Measurements from ENCODE around the gene SNX24. TPM values are rescaled to one million over a fixed set of nuclear protein-coding genes. Genes with fewer than 3 reads are reported as not detected.

SNX24 gene
- total and polyA plus RNA-seq, 9 of the 15 experiments (the other 6 are each of a cell fraction or from before 2014, with no cell fraction given): 5.3 to 10.1 (median 7.9) TPM

- TF ChIP-seq ATF7 (IDR thresholded peaks at IDR 0.05) (no peak; the same call in 1 of the 2 replicates), ELK1 (CRISPR knock-in tag; IDR thresholded peaks at IDR 0.05) (no peak), CEBPG (CRISPR knock-in tag; IDR thresholded peaks at IDR 0.05) (no peak), CEBPG (tag; conservative IDR thresholded peaks at IDR 0.05 in 1 of 2, IDR thresholded peaks at IDR 0.05 in 1 of 2) (no peak), KDM1A (IDR thresholded peaks at IDR 0.05) (peak in 1 of 2 experiments; percentile 60; a peak in 2 of 4 replicates), ZNF444 (CRISPR knock-in tag; IDR thresholded peaks at IDR 0.05) (no peak), RBM25 (IDR thresholded peaks at IDR 0.05; ENCODE audit: low read depth, low read length, severe bottlenecking) (no peak), TAF7 (tag; IDR thresholded peaks at IDR 0.05) (no peak), PHB (CRISPR knock-in tag; IDR thresholded peaks at IDR 0.05) (no peak), SRF (CRISPR knock-in tag; IDR thresholded peaks at IDR 0.05) (no peak), KLF16 (IDR thresholded peaks at IDR 0.05) (peak; percentile 49; the same call in 1 of the 2 replicates), ZNF408 (CRISPR knock-in tag; IDR thresholded peaks at IDR 0.05; ENCODE audit: low read depth) (no peak), PURB (CRISPR knock-in tag; IDR thresholded peaks at IDR 0.05; ENCODE audit: low read depth) (no peak), RBM17 (IDR thresholded peaks at IDR 0.05; ENCODE audit: borderline replicate concordance, low read depth, low read length) (no peak), MTA1 (IDR thresholded peaks at IDR 0.05; ENCODE audit: borderline replicate concordance) (peak; percentile 85; the same call in 1 of the 2 replicates), ZNF124 (CRISPR knock-in tag; IDR thresholded peaks at IDR 0.05) (no peak), SMARCC2 (IDR thresholded peaks at IDR 0.05; ENCODE audit: low read depth) (peak; percentile 64), SNIP1 (IDR thresholded peaks at IDR 0.05; ENCODE audit: low read depth) (no peak), RNF2 (IDR thresholded peaks at IDR 0.05) (no peak), KLF10 (CRISPR knock-in tag; IDR thresholded peaks at IDR 0.05) (no peak), POLR2AphosphoS2 (IDR thresholded peaks at IDR 0.05; ENCODE audit: low read length) (no peak), ZC3H4 (CRISPR knock-in tag; IDR thresholded peaks at IDR 0.05; ENCODE audit: borderline replicate concordance) (no peak), HOXB6 (CRISPR knock-in tag; IDR thresholded peaks at IDR 0.05; ENCODE audit: borderline replicate concordance) (no peak), POLR3A (IDR thresholded peaks at IDR 0.05; ENCODE audit: borderline replicate concordance, extremely low read depth, insufficient read depth, insufficient read length) (no peak), PHTF2 (CRISPR knock-in tag; IDR thresholded peaks at IDR 0.05) (no peak), HDAC6 (IDR thresholded peaks at IDR 0.05; ENCODE audit: low read depth, low read length) (no peak), PYGO2 (tag; IDR thresholded peaks at IDR 0.05) (no peak), POLR2A (conservative IDR thresholded peaks at IDR 0.05) (no peak), DNMT1 (IDR thresholded peaks at IDR 0.05) (no peak), MCM3 (IDR thresholded peaks at IDR 0.05) (no peak), NR2F6 (CRISPR knock-in tag; IDR thresholded peaks at IDR 0.05) (no peak), SMAD2 (IDR thresholded peaks at IDR 0.05; ENCODE audit: low read depth, low read length) (no peak), RBM15 (IDR thresholded peaks at IDR 0.05; ENCODE audit: insufficient read depth, low read length) (no peak), SIX5 (IDR thresholded peaks at IDR 0.05; ENCODE audit: borderline replicate concordance in 1 of 2, insufficient read depth in 1 of 2, low read depth in 1 of 2, low read length in 2 of 2) (no peak)
Observed at GRCh38 chr5:122942164-122942914, 96.9 kb downstream of the SNX24 start (continued).
